Nucleus accumbens (tissue), 56 donors: ENCODE results near the gene HCFC1R1.

Source experiments
- DNase-seq, 56 donors: peaks; one replicate each; lab custom pipeline; 2025; lab: John Stamatoyannopoulos, UW

Gene HCFC1R1

DNA sequence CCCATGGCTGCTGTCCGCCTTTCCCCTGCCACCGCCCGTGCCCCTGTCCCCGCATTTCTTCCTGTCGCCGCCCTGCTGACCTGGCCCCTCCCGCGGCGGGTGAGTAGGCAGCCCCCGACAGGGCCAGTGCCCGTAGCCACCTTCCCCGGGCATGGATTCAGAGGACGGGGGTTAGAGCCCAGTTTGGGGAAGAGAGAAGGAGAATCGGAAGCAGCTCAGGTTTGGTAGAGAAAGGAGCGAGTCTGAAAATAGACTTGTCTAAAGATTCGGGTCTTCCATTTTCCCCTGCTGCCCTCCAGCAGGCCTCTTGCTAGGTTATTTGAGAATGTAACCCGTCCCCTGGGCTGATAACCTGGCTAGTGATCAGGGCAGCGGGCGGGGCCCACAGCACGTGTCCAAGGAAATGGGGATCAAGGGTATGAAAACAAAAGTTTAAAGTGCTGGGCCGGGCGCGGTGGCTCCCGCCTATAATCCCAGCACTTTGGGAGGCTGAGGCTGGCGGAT is 18.9 kb downstream of the HCFC1R1 start:
- DNase-seq, result no peak

DNA sequence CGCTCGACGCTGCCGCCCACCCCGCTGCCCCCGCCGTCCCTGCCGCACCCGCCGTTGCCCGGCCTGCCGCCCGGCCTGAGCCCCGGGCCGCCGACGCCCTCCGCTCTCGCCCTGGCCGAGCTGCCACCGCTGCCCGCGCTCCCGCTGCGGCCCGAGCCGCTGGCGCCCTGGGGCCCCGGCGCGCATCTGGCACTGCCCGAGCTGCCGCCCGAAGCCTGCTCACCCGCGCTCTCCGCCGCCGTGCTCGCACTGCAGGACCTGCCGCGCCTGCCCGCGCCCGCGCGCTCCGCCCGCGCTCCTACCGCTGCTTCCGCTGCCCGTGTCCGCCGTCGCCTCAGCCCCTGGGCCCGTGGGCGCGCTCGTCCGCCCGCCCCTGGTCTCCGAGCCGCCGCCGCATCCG is 19.4 kb downstream of the HCFC1R1 start:
- DNase-seq, result no peak

DNA sequence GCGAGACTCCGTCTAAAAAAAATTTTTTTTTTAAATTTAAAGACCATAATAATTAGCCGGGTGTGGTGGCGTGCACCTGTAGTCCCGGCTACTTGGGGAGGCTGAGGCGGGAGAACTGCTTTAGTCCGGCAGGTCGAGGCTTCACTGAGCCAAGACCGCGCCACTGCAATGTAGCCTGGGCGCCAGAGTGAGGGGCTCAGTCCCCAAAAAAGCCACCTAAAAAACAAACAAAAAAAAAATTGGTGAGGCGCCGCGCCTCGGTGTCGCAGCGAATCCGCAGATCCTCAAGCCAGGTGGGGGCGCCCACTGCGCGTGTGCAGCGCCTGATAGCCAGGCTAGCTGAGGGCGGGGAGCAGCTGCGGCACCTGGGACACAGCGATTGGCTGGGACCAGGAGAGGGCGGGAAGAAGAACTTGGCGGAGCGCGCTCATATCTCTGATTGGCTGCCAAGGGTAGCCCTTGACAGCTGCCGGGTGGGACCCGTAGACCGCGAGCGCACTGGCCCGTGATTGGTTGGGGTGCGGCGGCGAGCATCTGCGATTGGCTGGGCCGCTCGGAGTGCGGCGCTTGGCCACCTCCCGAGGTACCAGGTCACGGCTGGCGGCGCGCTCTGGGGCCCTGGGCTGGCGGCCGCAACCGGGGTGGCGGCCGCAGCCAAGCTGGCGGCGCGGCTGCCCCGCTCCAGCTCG is 20.0 kb downstream of the HCFC1R1 start:
- peak; percentile 70 to 98 (median 95) for DNase-seq

DNA sequence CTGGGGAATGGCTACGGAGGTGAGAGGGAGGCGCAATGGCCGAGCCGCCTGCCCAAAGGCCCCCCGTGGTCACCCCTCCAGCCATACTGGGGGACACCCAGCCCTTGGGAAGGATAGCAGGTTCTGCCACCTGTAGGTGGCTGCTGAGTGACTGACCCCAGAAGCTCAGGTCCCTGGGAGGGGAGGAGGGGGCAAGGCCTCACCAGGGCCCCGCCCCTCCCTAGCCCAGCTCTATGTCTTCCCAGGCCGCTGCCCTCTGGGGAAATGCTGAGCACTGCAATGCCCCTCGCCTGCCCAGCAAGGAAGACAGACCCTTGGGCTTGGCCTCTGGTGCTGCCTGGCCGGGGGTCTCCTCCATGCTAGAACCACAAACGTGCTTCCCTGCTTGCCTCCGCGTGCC is 22.4 kb downstream of the HCFC1R1 start:
- DNase-seq, result no peak

DNA sequence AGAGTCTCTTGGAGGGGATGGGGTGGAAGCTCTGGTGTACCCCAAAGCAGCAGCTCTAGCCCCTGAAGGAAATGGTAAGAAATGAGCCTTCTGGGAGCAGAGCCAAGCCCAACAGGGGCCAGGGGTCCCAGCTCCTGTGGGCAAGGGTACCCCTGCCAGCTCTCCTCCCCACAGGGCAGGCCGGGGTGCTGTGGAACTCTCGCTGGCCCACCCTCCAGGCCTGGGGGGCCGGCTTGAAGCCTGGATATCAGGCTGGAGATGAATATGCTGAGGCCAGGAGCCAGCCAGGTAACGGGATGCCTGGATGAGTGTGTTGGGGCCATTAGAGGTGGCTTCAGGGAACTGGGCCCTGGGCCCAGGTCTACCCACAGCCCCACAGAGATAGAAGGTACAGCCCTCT is 23.2 kb downstream of the HCFC1R1 start:
- DNase-seq, result no peak

DNA sequence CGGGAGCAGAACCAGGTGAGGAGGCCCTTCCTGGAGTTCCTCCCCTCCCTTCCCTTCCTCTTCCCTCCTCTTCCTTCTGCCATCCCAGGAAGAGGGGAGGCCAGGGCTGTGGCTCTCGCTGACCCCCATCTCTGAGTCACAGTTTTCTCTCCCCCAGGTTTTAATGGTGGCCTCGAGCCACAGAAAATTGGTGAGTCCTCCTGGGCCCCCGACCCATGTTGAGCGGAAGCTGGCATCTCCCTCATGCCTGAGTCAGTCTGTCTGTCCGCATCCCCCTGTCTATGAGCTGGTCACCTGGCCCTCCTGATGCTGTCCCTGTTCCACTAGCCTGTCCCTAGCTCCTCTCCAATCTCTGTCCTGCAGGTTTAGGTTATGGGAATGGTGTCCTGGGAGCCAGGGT is 23.8 kb downstream of the HCFC1R1 start:
- no peak for DNase-seq

DNA sequence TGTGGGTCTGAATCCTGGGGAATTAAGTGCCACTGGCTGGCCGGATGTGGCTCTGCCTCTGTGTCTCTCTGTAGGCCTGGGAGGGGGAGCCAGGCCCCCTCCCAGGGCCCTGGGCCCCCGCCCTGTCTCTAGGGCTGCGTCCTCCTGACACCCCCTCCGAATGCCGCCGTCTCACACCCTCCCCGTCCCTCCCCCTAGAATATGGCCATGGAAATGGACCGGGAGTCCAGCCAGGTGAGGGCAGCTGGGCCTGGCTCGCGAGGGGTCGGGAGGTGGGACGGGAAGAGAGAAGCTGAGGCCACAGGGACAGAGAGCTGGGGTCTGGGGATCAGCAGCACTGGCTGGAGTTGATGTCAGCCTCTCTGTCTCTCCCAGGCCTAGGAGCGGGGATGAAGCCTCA is 27.4 kb downstream of the HCFC1R1 start:
- DNase-seq, result no peak

DNA sequence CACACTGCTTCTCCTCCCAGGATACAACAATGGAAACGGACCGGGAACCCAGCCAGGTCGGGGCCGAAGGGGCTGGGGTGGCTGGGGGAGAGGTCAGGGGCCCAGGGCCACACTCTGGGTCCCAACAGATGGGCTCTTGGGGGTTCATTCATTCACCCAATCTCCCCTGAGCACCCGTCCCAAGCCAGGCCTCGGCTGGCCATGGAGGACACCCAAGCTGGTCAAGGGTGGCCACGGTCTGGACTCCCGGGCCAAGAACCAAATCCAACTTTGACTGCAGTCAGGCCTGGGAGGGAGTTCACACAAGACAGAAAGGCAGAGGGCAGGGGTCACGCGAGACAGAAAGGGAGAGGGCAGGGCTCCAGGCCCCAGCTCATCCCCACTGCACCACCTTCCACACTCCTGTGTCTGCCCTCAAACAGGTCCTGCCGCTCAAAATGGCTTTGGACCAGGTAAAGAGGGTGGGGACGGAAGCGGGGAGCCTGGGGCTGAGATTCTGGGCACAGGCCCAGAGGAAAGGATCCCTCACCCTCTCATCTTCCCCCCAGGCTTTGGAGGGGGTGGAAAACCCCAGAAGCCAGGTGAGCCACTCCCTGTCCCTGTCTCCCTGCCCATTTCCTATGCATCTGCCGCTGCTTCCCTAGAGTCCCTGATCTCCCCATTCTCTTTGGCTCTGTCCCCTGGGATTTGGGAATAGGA is 31.2 kb downstream of the HCFC1R1 start:
- no peak for DNase-seq

DNA sequence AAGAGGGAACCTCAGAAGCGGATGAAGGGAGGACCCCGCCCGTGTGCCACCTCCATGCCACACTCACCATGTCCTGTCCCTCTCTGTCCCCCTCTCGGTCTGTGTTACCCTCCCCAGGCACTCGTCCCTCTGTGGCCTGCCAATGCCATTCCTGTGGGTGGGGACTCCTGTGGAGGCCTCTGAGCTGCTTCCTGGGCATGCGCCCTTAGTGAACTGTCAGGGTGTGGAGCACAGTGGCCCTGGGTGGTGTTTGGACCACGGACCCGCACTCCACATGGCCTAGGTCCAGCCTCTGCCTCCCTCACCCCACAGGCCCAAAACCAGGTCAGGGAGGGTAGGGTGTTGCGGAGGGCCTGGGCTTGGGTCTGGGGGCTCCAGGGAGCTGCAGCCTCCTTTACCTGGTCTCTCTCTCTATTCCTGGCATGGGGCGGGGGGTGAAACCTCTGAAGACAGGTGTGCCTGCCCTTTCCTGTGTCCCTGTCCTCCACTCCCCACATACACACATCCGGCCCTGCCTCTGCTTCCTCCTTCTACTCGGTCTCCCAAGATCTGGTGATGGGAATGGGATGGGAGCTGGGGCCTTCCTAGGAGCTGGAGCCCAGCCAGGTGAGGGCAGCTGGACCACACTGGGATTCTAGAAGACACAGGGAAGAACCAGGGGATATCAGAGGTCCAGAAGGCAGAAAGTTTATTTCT is 32.0 kb downstream of the HCFC1R1 start:
- DNase-seq, result no peak

DNA sequence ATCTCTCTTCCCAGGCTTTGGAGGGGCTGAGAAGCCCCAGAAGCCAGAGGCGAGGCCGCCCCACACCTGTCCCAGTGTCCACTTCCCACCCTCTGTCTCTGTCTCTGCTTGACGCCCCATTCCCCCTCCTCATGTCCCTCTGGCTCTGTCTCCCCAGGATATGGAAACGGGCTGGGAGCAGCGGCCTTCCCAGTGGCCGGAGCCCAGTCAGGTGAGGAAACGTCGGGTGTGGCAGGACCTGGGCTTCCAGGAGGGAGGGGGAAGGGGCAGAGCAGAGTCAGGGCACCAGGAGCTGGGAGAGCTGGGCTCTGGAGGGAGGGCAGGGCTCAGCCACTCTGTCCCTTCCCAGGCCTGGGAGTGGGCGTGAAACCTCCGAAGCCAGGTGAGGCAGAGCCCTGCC is 32.9 kb downstream of the HCFC1R1 start:
- no peak for DNase-seq

DNA sequence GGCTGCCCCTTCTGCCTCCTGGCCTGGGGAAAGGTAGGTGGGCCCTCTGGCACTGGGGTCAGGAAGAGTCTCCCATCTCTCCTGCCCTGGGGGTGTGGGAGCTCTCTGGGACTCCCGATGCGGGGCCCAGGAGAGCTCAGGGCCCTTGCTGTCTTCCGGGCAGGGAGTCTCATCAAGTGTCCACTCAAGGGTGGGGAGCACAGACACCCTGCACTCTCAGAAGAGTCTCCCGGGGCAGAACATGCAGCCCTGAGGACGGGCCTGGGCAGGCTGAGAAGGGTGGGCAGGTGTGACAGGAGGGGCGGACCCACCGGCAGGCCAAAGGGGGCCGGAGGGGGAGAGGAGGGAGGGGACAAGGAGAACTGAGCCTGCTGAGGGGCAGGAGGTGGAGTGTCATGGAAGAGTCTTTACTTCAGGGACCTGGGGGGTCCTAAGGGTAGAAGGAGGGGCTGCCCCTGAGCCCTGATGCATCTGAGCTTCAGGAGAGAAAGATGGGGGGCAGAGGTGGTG is 35.1 kb downstream of the HCFC1R1 start:
- no peak for DNase-seq

DNA sequence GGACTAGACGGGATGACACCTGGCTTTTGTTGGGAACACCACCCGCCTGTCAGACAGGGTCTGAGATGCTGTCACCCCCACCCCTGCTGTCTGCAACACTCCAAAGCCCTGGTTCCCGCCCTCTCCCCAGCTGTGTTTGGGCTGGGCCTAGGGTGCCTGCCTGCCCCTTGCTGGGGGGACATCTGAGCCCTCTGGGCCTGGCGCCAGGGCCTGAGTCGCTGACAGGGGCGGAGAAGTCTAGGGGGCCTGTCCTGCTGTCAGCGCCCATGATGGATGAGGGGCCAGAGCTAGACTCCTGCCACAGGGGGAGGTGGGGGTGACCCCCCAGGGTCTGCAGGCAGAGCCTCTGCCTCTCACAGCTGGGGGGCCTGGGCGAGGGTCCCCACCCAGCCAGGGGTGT is 35.9 kb downstream of the HCFC1R1 start:
- no peak for DNase-seq

DNA sequence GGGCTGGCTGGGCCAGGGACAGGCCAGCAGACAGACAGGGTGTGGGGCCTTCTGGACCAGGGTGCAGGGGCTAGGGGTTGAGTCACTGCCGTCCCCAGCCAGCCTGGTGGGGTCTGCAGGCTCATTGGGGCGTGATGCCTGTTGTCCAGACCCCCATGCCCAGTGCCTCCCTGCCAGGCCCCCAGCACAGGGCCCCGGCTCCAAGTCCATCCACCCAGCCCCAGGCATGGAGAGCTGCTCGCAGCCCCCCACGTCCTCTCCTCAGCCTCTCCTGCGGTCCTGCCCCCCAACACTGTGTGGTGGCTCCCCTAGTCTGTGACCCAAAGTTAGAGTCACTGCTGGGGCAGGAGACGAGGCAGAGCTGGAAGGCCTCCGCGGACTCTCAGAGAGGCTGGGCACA is 36.5 kb downstream of the HCFC1R1 start:
- DNase-seq, result no peak

DNA sequence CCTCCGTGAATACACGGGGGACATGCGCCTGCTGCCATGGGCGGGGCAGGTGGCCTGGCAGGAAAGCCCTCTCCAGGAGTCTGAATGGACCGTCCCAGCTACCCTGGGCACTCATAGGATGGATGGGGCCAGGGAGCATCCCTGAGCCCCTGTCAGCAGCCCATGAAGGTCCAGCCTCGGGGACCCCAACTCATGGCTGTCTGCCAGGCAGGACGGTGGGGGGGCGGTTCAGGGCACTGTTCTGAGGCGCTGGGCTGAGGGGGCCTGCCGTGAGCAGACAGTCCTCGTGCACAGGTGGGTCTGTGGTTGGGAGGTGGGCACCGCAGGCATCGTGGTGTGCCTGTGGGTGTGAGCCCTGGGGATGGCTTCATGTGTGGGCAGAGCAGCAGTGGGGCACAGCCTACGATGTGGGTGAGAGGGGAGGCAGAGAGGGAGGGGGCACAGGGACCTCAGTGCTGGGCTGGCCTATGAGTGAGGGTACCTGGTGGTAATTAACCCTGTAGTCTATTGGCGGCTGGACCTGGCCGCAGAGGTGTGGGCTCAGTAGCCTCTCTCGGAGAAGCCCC is 37.0 kb downstream of the HCFC1R1 start:
- no peak for DNase-seq

DNA sequence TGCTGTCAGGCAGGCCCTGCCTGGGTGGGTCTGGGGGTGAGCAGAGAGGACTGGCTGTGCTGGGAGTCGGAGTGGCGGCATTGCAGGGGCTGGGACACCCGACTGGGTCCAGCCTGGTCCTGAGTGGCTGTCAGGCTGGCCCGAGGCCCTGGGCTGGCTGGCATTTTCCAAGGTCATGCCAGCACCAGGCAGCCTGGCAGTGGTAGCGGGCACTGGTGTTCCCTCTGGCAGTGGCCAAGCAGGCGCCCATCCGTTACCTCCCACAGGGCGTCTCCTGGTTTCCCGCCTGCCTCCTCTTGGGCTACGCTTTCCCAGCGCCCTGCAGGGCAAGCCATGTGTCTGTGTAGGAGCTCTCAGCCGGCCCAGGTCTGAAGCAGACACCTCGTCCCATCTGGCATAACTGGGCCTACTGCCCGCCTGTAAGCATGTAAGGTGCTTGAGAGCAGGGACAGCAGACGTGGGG is 37.8 kb downstream of the HCFC1R1 start:
- DNase-seq, result peak in 1 of 56 donors; percentile 24

DNA sequence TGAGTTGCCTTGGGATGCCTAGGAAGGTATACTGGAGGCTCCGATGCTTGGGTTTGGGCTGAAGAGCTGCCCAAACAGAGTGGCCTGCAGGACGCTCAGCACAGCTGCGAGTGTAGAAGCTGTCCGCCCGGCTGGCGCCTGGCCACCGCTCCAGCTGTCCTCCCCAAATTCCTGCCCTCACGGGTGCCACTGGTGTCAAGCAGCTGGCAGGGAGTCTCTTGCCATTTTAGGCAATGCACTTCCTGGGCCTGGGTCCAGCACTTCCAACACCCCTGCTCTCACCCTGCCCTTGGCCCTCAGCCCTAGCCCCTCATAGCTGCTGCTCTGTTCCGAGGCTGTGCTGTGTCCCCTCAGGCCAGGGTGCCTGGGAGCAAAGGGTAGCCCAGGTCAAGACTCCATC is 38.3 kb downstream of the HCFC1R1 start:
- no peak for DNase-seq

DNA sequence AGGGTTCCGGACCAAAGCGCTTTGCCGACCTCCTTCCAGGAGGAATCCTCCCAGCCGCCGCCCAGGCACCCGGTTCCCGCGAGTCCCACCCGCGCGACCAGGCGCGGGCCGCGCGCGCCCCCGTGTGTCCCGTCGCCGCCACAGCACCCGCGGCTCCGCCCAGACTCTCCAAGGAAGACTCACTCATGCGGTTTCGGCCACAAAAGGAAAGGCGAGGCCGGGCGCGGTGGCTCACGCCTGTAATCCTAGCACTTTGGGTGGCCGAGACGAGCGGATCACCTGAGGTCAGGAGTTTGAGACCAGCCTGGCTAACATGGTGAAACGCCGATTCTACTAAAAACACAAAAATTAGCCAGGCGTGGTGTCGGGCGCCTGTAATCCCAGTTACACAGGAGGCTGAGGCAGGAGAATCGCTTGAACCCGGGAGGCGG is 40.0 kb downstream of the HCFC1R1 start:
- DNase-seq, result peak in 49 of 56 donors; percentile 25 to 86 (median 59)

DNA sequence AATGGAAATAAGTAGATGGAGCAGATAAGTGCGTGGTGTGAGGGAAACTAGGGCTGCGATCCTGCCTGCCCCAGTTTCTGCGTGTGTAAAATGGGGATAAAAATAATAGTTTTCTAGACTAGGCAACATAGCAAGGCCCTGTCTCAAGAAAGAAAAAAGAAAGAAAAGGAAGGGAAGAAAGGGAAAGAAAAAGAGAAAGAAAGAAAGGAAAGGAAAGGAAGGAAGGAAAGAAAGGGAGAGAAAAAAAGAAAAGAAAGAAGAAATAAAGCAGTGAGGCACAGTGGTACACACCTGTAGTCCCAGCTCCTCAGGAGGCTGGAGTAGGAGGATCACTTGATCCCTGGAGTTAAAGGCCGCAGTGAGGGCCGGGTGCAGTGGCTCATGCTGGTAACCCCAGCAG is 41.3 kb downstream of the HCFC1R1 start:
- DNase-seq, result no peak

DNA sequence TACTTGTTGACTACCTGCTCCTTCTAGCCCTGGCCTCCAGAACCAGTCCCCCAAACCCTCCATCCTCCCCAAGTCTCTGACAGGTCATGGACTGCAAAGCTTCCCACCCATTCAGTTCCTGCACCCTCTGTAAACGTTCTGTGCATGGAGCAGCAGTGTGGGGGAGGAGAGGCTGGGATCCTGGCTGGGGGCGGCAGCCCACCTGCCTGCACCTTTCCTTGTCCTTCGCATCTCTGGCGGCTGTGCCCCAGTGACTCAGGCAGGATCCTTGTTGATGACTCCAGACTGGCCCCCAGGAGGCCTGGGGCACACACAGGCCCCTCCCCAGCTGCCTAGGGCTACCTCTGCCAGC is 41.9 kb downstream of the HCFC1R1 start:
- DNase-seq, result no peak

DNA sequence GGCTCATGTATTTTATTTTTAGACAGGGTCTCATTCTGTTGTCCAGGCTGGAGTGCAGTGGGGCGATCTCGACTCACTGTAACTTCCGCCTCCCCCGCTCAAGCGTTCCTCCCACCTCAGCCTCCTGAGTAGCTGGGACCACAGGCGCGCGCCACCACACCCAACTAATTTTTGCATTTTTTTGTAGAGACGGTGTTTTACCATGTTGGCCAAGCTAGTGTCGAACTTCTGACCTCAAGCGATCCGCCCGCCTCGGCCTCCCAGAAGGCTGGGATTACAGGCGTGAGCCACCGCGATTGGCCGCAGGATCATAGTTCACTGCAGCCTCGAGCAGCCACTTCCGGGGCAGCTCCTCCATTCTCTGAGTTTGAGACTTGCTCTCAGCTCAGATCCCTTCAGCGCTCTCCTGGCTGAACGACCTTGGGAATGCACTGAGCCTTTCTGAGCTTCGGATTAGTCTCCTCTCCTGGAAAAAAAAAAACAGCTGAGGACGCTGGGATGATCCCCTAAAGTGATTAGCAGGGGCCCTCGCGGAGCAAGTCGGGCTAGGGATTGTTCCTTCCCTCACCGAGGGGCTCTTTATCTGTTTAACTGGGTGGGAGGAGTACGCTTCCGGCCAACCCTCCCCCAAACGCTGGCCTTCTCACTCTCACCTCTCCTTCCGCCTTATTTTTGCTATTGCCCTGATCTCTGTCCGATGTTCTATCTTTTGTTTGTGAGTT is 42.4 kb downstream of the HCFC1R1 start:
- no peak for DNase-seq
